ENCODE results near the gene CARS1.

The CARS1 gene

GRCh38 chr11:3010004-3010403 is 47.2 kb downstream of the CARS1 start:
- no peak for DNase-seq (ENCODE audit: low read depth, low spot score)
- in situ Hi-C loops (cut with HindIII; ENCODE audit: low sequenced_read_pairs), result no loop called here
- no peak overlapping the region for H3K4me3 ChIP-seq (ENCODE audit: low read depth, low read length)
- no peak for TF ChIP-seq CTCF (IDR thresholded peaks at IDR 0.05; ENCODE audit: low read depth, low read length)

GRCh38 chr11:3009481-3009880 is 47.7 kb downstream of the CARS1 start:
- no peak overlapping the region for H3K4me3 ChIP-seq (ENCODE audit: low read depth, low read length)
- TF ChIP-seq CTCF (IDR thresholded peaks at IDR 0.05; ENCODE audit: low read depth, low read length), result no peak
- in situ Hi-C loops (cut with HindIII; ENCODE audit: low sequenced_read_pairs), result no loop called here
- no peak for DNase-seq (ENCODE audit: low read depth, low spot score)

GRCh38 chr11:3008746-3009336 is 48.4 kb downstream of the CARS1 start:
- in situ Hi-C loops (cut with HindIII; ENCODE audit: low sequenced_read_pairs), result no loop called here
- no peak for DNase-seq (ENCODE audit: low read depth, low spot score)

GRCh38 chr11:3007404-3008010 is 49.7 kb downstream of the CARS1 start:
- DNase-seq (ENCODE audit: low read depth, low spot score), result no peak
- TF ChIP-seq CTCF (IDR thresholded peaks at IDR 0.05; ENCODE audit: low read depth, low read length), result no peak
- no peak overlapping the region for H3K4me3 ChIP-seq (ENCODE audit: low read depth, low read length)
- in situ Hi-C loops (cut with HindIII; ENCODE audit: low sequenced_read_pairs), result no loop called here

More at GRCh38 chr11:3008746-3009336, 48.4 kb downstream of the CARS1 start:
- TF ChIP-seq CTCF (IDR thresholded peaks at IDR 0.05; ENCODE audit: low read depth, low read length), result no peak
- H3K4me3 ChIP-seq (ENCODE audit: low read depth, low read length), result no peak overlapping the region

GRCh38 chr11:3006505-3007260 is 50.5 kb downstream of the CARS1 start:
- no peak for DNase-seq (ENCODE audit: low read depth, low spot score)
- in situ Hi-C loops (cut with HindIII; ENCODE audit: low sequenced_read_pairs), result no loop called here
- H3K4me3 ChIP-seq (ENCODE audit: low read depth, low read length), result no peak overlapping the region
- TF ChIP-seq CTCF (IDR thresholded peaks at IDR 0.05; ENCODE audit: low read depth, low read length), result no peak

- no peak overlapping the region for H3K4me3 ChIP-seq (ENCODE audit: low read depth, low read length)
- in situ Hi-C loops (cut with HindIII; ENCODE audit: low sequenced_read_pairs), result no loop called here
- no peak for TF ChIP-seq CTCF (IDR thresholded peaks at IDR 0.05; ENCODE audit: low read depth, low read length)
- no peak for DNase-seq (ENCODE audit: low read depth, low spot score)
These were observed 52.7 kb downstream of the CARS1 start for GRCh38 chr11:3004481-3004880.
